ENCODE data around the gene SPTBN4. TPM values are rescaled to one million over a fixed set of nuclear protein-coding genes. Genes with fewer than 3 reads are reported as not detected.

SPTBN4 gene
- total RNA-seq, 6 donors from 2014 or later: 0.33 to 8.4 (median 0.67) TPM

DNA sequence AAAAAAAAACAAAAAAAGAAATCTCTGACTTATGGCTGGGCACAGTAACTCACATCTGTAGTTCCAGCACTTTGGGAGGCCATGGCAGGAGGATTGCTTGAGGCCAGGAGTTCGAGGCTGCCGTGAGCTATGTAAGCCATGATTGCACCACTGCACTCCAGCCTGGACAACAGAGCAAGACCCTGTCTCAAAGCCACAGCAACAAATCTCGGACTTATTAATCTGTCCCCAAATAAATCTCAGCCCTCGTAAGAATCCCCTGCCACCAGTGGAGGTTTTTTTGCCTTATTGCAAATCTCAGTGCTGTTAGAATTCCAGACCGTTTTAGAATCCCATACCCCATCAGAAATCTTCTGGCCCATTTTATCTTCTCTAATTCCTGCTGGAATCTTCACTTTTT lies 114.7 kb downstream of the SPTBN4 start:
- Histone ChIP-seq H3K4me1 (peaks cover 10 to 18% (median 16%) of the 10 kb centered on the region in 4 donors), H3K4me3 (no peak overlapping the region), H3K27ac (no peak overlapping the region), H3K27me3 (no peaks in the 10 kb centered on the region), H3K36me3 (peaks cover 5 to 75% (median 46%) of the 10 kb centered on the region in 4 donors), H3K9me3 (no peaks in the 10 kb centered on the region)
- 89 to 96% methylated on average over 5 of the region's 5 CpGs for WGBS, 2 donors
- TF ChIP-seq EP300 (IDR thresholded peaks at IDR 0.05) (no peak), POLR2AphosphoS5 (IDR thresholded peaks at IDR 0.05) (no peak), POLR2A (IDR thresholded peaks at IDR 0.05) (no peak)
- TF ChIP-seq, protein P1, sequence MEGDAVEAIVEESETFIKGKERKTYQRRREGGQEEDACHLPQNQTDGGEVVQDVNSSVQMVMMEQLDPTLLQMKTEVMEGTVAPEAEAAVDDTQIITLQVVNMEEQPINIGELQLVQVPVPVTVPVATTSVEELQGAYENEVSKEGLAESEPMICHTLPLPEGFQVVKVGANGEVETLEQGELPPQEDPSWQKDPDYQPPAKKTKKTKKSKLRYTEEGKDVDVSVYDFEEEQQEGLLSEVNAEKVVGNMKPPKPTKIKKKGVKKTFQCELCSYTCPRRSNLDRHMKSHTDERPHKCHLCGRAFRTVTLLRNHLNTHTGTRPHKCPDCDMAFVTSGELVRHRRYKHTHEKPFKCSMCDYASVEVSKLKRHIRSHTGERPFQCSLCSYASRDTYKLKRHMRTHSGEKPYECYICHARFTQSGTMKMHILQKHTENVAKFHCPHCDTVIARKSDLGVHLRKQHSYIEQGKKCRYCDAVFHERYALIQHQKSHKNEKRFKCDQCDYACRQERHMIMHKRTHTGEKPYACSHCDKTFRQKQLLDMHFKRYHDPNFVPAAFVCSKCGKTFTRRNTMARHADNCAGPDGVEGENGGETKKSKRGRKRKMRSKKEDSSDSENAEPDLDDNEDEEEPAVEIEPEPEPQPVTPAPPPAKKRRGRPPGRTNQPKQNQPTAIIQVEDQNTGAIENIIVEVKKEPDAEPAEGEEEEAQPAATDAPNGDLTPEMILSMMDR (IDR thresholded peaks at IDR 0.05): no peak
- DNase-seq (no peak), ATAC-seq (ENCODE audit: low FRiP score in 2 of 2) (no peak)

DNA sequence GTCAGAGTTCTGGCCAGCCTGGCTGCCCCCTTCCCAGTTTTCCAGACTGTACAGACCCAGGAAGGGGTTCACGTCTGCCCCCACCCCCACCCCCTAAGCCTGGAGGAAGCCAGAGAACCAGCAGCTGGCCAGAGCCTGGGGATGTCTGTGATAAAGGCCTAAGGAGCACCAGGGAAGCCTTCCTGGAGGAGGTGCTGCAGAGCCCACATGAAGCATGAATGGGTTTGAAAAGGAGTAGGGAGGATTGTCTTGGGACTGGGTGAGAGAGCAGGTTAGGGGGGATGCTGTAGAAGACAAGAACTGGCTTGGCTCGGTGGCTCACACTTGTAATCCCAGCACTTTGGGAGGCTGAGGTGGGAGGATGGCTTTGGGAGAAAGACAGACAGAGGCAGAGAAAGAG lies 115.7 kb downstream of the SPTBN4 start:
- Histone ChIP-seq H3K4me3 (no peak overlapping the region), H3K27ac (no peak overlapping the region), H3K36me3 (peaks cover 5 to 84% (median 50%) of the 10 kb centered on the region in 4 donors), H3K27me3 (no peaks in the 10 kb centered on the region), H3K4me1 (peaks cover 6 to 15% (median 11%) of the 10 kb centered on the region in 4 donors), H3K9me3 (no peaks in the 10 kb centered on the region)
- no peak for DNase-seq
- WGBS, 2 donors: 80 to 98% methylated on average over 2 of the region's 2 CpGs
- no peak for ATAC-seq (ENCODE audit: low FRiP score in 2 of 2)
- TF ChIP-seq POLR2A (IDR thresholded peaks at IDR 0.05) (no peak), POLR2AphosphoS5 (IDR thresholded peaks at IDR 0.05) (no peak), EP300 (IDR thresholded peaks at IDR 0.05) (no peak)
- TF ChIP-seq, protein P1 (IDR thresholded peaks at IDR 0.05): no peak

DNA sequence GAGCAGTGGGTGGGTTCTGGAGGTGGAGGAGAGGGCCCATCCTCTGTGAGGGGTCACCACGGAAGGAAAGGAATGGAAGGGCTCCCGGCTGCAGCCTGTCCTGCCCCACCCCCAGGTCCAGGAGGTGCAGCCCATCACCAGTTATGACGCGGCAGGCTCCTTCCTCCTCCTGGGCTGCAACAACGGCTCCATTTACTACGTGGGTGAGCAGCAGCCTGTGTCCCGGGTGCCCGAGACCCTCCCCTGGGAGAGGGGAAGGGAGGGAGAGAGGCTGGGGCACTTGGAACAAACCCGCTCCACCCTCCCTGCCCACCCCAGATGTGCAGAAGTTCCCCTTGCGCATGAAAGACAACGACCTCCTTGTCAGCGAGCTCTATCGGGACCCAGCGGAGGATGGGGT lies 116.5 kb downstream of the SPTBN4 start:
- Histone ChIP-seq H3K27ac (no peak overlapping the region), H3K9me3 (no peaks in the 10 kb centered on the region), H3K36me3 (peaks cover 5 to 90% (median 56%) of the 10 kb centered on the region in 4 donors), H3K4me1 (peaks cover 0 to 7% (median 3%) of the 10 kb centered on the region in 4 donors), H3K27me3 (no peaks in the 10 kb centered on the region), H3K4me3 (no peak overlapping the region)
- ATAC-seq (ENCODE audit: low FRiP score in 2 of 2) (no peak), DNase-seq (no peak)
- TF ChIP-seq, protein P1 (IDR thresholded peaks at IDR 0.05): no peak
- no peak for TF ChIP-seq POLR2A (IDR thresholded peaks at IDR 0.05)
- TF ChIP-seq POLR2AphosphoS5 (IDR thresholded peaks at IDR 0.05): no peak
- no peak for TF ChIP-seq EP300 (IDR thresholded peaks at IDR 0.05)
- 94% methylated on average over 6 to 14 of the region's 14 CpGs for WGBS, 2 donors

DNA sequence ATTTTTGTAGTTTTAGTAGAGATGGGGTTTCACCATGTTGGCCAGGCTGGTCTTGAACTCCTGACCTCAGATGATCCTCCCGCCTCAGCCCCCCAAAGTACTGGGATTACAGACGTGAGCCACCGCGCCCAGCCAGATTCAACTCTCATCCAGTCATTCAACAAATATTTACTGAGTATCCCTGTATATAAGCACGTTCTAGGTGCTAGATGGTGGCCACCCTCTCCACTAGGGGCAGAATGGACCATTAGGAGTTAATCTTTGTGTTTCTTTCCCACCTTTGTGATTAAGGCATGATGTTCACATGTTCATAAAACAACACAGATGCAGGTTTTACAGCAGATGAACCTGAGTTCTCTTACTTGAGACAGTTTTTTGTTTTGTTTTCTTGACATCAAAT lies 117.2 kb downstream of the SPTBN4 start:
- ATAC-seq (ENCODE audit: low FRiP score in 2 of 2): no peak

More for the DNA sequence above, 117.2 kb downstream of the SPTBN4 start:
- no peaks in the 10 kb centered on the region for H3K9me3 ChIP-seq
- H3K4me1 ChIP-seq: peaks cover 0 to 4% (median 2%) of the 10 kb centered on the region in 4 donors
- no peak for DNase-seq
- H3K27me3 ChIP-seq: no peaks in the 10 kb centered on the region
- H3K36me3 ChIP-seq: peaks cover 5 to 90% (median 63%) of the 10 kb centered on the region in 4 donors
- WGBS, 2 donors: 87 to 100% methylated on average over 1 to 5 of the region's 5 CpGs
- TF ChIP-seq EP300 (IDR thresholded peaks at IDR 0.05): no peak
- TF ChIP-seq, protein P1 (IDR thresholded peaks at IDR 0.05): no peak
- no peak for TF ChIP-seq POLR2AphosphoS5 (IDR thresholded peaks at IDR 0.05)
- TF ChIP-seq POLR2A (IDR thresholded peaks at IDR 0.05): no peak
- no peak overlapping the region for H3K27ac ChIP-seq
- no peak overlapping the region for H3K4me3 ChIP-seq

All from upper lobe of left lung (tissue), 6 donors.